ENCODE data around the gene UBLCP1.
A peak's percentile ranks its signal among the peaks of the same experiment; 100 is the strongest.

Gene UBLCP1, protein sequence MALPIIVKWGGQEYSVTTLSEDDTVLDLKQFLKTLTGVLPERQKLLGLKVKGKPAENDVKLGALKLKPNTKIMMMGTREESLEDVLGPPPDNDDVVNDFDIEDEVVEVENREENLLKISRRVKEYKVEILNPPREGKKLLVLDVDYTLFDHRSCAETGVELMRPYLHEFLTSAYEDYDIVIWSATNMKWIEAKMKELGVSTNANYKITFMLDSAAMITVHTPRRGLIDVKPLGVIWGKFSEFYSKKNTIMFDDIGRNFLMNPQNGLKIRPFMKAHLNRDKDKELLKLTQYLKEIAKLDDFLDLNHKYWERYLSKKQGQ

DNA sequence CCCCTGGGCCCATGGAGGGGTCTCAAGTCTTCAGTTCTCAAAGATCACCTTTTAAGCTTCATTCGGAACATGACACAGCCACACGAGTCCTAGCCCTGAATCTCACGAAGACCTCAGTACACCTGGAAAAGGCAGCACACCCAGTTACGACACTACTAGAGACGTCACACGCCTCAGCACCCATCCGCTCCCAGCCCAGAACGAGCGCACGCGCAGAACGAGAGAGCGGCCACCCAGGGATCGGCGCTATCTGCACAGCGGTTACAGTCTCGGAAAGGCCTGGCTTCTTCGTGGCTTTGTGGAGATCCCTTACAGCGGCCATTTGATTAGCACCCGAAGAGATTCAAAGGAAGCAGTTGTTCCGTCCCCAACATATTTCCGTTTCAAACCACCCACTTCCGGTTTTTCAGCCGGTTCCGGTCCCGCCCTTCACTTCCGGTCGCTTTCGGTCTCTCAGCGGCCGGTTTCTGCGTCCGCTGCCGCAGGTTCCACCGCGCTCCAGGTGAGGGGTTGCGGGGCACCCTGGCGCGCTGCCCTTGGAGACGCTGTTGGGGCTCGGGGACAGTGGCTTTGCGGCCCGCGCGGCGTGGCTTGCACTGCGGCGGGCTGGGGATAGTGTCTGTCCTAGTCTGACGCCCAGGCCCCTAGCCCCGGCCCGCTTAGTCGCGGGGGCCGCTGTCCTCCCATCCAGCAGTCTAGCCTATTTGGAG is at the start of gene UBLCP1:
Gene UBLCP1, plus strand, starts transcription at position 432 of the 710 bp plus-strand sequence. CDS start 5,626 bp downstream, outside the sequence.
- H3K9me3 ChIP-seq (ENCODE audit: control insufficient read depth, insufficient read depth, low read length), result no peaks in the 10 kb centered on the region
- peaks cover 8% of the 10 kb centered on the region; the same call in 1 of the 2 replicates for H3K27me3 ChIP-seq (ENCODE audit: control insufficient read depth, insufficient read depth, low read length)
- H3K4me1 ChIP-seq (ENCODE audit: control insufficient read depth, insufficient read depth, low read length), result peaks cover 7% of the 10 kb centered on the region
- peak within 1 kb of the TSS; percentile 94 for H3K27ac ChIP-seq (ENCODE audit: low read depth, low read length)
- peak within 1 kb of the TSS; percentile 86 for H3K9ac ChIP-seq (ENCODE audit: low read depth, low read length)
- peak within 1 kb of the TSS; percentile 99 for H3K4me3 ChIP-seq (ENCODE audit: low read depth, low read length)
- H3K36me3 ChIP-seq (ENCODE audit: control insufficient read depth, insufficient read depth, low read length), result no peaks in the 10 kb centered on the region

DNA sequence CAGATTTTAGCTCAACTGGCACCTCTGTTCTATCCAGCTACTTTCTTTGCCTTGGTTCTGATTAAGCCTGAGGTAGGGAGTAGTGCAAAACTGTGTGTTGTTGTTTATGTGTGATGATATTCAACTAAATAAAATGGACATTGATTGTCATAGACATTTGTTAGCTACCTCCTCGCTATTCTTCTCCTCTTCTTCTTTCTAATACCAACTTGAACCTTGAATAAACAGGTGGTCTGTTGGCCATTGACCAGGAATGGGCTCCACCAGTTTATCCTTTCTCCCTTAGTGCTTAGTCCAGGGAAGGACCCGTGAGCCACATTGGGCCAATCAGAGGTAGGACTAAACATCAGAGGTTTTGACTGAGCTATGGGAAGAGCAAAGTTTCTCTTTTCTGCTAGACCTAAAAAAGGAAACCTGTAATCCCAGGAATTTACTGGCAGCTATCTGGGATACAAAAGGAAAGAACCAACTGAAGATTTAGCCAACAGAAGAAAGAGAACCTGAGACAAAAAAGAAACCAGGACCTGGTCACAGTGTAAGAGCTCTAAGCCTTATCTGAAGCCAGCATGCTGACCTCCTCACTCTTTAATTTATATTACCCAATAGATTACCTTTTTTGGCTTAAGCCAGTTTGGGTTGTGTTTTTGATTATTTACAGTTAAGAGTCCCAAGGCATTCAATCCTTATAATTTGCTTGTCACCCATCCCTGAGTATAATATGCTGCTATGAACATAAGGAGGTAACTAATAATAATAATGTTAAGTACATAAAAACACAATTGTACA is 48.4 kb upstream of the UBLCP1 start:
- Histone ChIP-seq H3K4me3 (ENCODE audit: low read depth, low read length) (no peak overlapping the region), H3K27me3 (ENCODE audit: control insufficient read depth, insufficient read depth, low read length) (peaks cover 21% of the 10 kb centered on the region), H3K36me3 (ENCODE audit: control insufficient read depth, insufficient read depth, low read length) (no peaks in the 10 kb centered on the region), H3K4me1 (ENCODE audit: control insufficient read depth, insufficient read depth, low read length) (peaks cover 8% of the 10 kb centered on the region), H3K27ac (ENCODE audit: low read depth, low read length) (no peak overlapping the region), H3K9ac (ENCODE audit: low read depth, low read length) (no peak overlapping the region), H3K9me3 (ENCODE audit: control insufficient read depth, insufficient read depth, low read length) (no peaks in the 10 kb centered on the region)

DNA sequence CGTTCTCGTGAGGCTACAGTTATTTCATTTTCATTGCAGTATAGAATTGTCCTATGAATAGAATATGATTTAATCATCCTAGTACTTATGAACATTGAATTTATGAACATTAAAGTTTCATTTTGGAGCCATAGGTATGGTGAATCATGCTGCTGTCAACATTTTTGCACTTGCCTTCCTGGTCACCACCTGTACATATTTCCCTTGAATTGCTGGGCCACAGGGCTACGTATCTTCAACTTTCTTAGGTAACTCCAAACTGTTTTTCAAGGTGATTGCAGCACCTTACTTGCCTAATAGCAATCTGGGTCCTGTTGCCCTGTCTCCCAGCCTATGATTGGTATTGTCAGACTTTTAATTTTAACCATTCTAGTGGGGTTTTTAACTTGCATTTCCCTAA is 47.2 kb upstream of the UBLCP1 start:
- Histone ChIP-seq H3K36me3 (ENCODE audit: control insufficient read depth, insufficient read depth, low read length) (no peaks in the 10 kb centered on the region), H3K9ac (ENCODE audit: low read depth, low read length) (no peak overlapping the region), H3K4me3 (ENCODE audit: low read depth, low read length) (no peak overlapping the region), H3K4me1 (ENCODE audit: control insufficient read depth, insufficient read depth, low read length) (no peaks in the 10 kb centered on the region; the same call in 1 of the 2 replicates), H3K27me3 (ENCODE audit: control insufficient read depth, insufficient read depth, low read length) (peaks cover 9% of the 10 kb centered on the region; the same call in 1 of the 2 replicates), H3K27ac (ENCODE audit: low read depth, low read length) (no peak overlapping the region), H3K9me3 (ENCODE audit: control insufficient read depth, insufficient read depth, low read length) (no peaks in the 10 kb centered on the region)

DNA sequence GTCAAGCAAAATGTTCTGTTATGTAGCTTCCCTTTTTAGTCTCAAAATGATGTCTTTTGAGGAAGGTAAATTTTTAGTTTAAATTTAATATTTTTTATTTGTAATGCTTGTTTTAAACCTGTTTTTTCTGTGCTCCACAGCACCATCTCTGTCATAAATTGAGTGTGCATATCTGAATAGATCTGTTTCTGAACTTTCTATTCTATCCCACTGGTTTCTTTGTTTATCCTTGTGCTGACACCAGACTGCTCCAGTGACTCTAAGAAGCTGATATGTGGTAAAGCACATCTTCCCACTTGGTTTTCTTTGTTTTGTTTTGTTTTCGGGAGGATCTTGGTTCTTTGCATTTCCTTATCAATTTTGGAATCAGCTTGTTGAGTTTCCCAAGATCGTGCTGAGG is 46.6 kb upstream of the UBLCP1 start:
- Histone ChIP-seq H3K27me3 (ENCODE audit: control insufficient read depth, insufficient read depth, low read length) (peaks cover 8% of the 10 kb centered on the region; the same call in 1 of the 2 replicates), H3K9me3 (ENCODE audit: control insufficient read depth, insufficient read depth, low read length) (no peaks in the 10 kb centered on the region), H3K4me3 (ENCODE audit: low read depth, low read length) (no peak overlapping the region)

DNA sequence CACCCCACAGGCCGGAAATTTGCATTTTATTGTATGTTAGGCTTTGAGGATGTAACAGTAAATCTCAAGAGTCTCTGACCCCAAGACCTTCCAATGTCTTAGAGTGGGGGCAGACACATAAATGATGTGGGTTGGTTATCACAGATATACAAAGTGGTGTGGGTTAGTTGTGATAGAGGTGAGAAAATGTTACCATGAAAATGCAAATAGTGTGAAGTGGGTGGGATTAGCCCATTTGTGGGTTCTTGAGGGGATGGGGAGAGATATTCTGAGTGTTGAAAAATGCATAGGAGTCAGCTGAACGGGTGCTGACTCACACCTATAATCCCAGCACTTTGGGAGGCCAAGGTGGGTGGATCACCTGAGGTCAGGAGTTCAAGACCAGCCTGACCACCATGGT is 45.9 kb upstream of the UBLCP1 start:
- Histone ChIP-seq H3K27ac (ENCODE audit: low read depth, low read length) (no peak overlapping the region), H3K4me1 (ENCODE audit: control insufficient read depth, insufficient read depth, low read length) (no peaks in the 10 kb centered on the region), H3K27me3 (ENCODE audit: control insufficient read depth, insufficient read depth, low read length) (peaks cover 4% of the 10 kb centered on the region; the same call in 1 of the 2 replicates), H3K4me3 (ENCODE audit: low read depth, low read length) (no peak overlapping the region), H3K9ac (ENCODE audit: low read depth, low read length) (no peak overlapping the region), H3K36me3 (ENCODE audit: control insufficient read depth, insufficient read depth, low read length) (no peaks in the 10 kb centered on the region), H3K9me3 (ENCODE audit: control insufficient read depth, insufficient read depth, low read length) (no peaks in the 10 kb centered on the region)

More for the DNA sequence above, 46.6 kb upstream of the UBLCP1 start:
- H3K36me3 ChIP-seq (ENCODE audit: control insufficient read depth, insufficient read depth, low read length), result no peaks in the 10 kb centered on the region
- no peak overlapping the region for H3K27ac ChIP-seq (ENCODE audit: low read depth, low read length)
- H3K9ac ChIP-seq (ENCODE audit: low read depth, low read length), result no peak overlapping the region
- no peaks in the 10 kb centered on the region; the same call in 1 of the 2 replicates for H3K4me1 ChIP-seq (ENCODE audit: control insufficient read depth, insufficient read depth, low read length)

DNA sequence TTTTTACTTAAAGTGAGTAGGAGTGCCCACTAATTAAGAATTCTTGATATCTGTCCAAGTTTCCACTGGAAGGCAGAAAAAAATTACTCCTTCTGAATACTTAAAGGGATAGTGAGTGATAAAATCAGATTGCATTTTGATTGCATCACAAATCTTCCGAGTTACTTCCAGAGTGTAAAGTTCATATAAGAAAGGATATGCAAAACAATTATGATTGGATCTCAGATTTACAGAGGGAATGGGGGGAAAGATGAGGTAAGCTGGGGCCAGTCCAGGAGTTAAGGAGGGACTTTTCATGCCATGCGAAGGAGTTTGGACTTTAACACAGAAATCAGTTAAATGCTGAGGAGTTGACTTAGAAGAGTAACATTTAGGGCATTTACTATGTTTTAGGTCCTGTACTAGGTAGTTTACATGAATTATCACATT is 44.5 kb upstream of the UBLCP1 start:
- no peak overlapping the region for H3K4me3 ChIP-seq (ENCODE audit: low read depth, low read length)
- H3K27ac ChIP-seq (ENCODE audit: low read depth, low read length), result no peak overlapping the region
- no peaks in the 10 kb centered on the region for H3K9me3 ChIP-seq (ENCODE audit: control insufficient read depth, insufficient read depth, low read length)
- no peaks in the 10 kb centered on the region for H3K4me1 ChIP-seq (ENCODE audit: control insufficient read depth, insufficient read depth, low read length)
- no peak overlapping the region for H3K9ac ChIP-seq (ENCODE audit: low read depth, low read length)
- no peaks in the 10 kb centered on the region for H3K36me3 ChIP-seq (ENCODE audit: control insufficient read depth, insufficient read depth, low read length)
- H3K27me3 ChIP-seq (ENCODE audit: control insufficient read depth, insufficient read depth, low read length), result peaks cover 12% of the 10 kb centered on the region

DNA sequence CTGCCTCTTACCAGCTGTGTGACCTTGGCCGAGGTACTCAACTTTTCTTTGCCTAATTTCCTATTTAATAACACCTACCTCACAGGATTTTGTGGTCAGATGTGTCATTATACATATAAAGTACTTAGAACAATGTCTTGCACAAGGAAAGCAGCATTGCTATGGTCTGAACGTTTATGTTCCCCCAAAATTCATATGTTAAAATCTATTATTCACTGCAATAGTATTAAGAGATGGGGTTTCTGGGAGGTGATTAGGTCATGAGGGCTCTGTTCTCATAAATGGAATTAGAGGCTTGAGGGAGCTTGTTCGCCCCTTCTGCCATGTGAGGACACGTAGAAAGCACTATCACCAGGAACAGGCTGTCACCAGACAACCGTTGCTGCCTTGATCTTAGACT is 42.9 kb upstream of the UBLCP1 start:
- H3K36me3 ChIP-seq (ENCODE audit: control insufficient read depth, insufficient read depth, low read length), result no peaks in the 10 kb centered on the region

DNA sequence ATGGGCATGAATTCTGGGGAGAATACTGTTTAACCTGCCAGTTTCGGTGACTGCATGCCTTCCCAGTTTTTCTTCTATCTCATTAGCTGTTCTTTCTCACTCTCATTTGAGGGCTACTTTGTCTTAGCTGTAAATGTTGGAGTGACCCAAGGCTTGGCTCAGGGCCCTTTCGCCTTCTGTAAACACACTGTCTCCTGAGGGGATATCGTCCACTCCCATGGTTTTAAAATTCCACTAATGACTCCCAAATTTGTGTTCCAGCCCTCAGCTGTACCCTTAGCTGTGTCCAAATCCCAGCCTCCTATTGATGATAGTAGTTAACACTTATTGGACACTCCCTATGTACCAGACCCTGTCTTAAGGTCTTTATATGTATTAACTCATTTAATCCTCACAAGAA is 39.6 kb upstream of the UBLCP1 start:
- Histone ChIP-seq H3K4me3 (ENCODE audit: low read depth, low read length) (no peak overlapping the region), H3K27me3 (ENCODE audit: control insufficient read depth, insufficient read depth, low read length) (peaks cover 59% of the 10 kb centered on the region), H3K36me3 (ENCODE audit: control insufficient read depth, insufficient read depth, low read length) (no peaks in the 10 kb centered on the region), H3K9me3 (ENCODE audit: control insufficient read depth, insufficient read depth, low read length) (no peaks in the 10 kb centered on the region), H3K9ac (ENCODE audit: low read depth, low read length) (no peak overlapping the region), H3K4me1 (ENCODE audit: control insufficient read depth, insufficient read depth, low read length) (peaks cover 4% of the 10 kb centered on the region; the same call in 1 of the 2 replicates), H3K27ac (ENCODE audit: low read depth, low read length) (no peak overlapping the region)

More for the DNA sequence above, 42.9 kb upstream of the UBLCP1 start:
- H3K27ac ChIP-seq (ENCODE audit: low read depth, low read length), result no peak overlapping the region
- no peak overlapping the region for H3K4me3 ChIP-seq (ENCODE audit: low read depth, low read length)
- H3K4me1 ChIP-seq (ENCODE audit: control insufficient read depth, insufficient read depth, low read length), result no peaks in the 10 kb centered on the region
- H3K9ac ChIP-seq (ENCODE audit: low read depth, low read length), result no peak overlapping the region
- H3K27me3 ChIP-seq (ENCODE audit: control insufficient read depth, insufficient read depth, low read length), result peaks cover 27% of the 10 kb centered on the region
- no peaks in the 10 kb centered on the region for H3K9me3 ChIP-seq (ENCODE audit: control insufficient read depth, insufficient read depth, low read length)

DNA sequence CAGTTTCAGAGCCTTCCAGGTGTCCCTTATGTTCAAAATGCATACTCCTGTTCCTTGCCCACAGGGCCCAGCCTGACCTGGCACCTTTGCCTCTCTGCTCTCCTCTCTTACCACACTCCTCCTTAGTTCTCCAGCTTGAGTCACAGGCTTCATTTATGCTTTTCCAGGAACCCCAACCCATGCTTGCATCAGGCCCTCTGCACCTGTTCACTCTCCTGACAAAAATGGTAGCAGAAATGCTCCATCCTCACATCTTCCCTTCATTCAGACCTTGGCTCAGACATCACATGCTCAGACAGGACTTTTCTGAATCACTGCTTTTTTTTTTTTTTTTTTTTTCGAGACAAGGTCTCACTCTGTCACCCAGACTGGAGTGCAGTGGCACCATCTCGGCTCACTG is 38.6 kb upstream of the UBLCP1 start:
- Histone ChIP-seq H3K27me3 (ENCODE audit: control insufficient read depth, insufficient read depth, low read length) (peaks cover 69% of the 10 kb centered on the region), H3K27ac (ENCODE audit: low read depth, low read length) (no peak overlapping the region), H3K9ac (ENCODE audit: low read depth, low read length) (no peak overlapping the region), H3K9me3 (ENCODE audit: control insufficient read depth, insufficient read depth, low read length) (no peaks in the 10 kb centered on the region), H3K4me1 (ENCODE audit: control insufficient read depth, insufficient read depth, low read length) (peaks cover 8% of the 10 kb centered on the region; the same call in 1 of the 2 replicates), H3K36me3 (ENCODE audit: control insufficient read depth, insufficient read depth, low read length) (no peaks in the 10 kb centered on the region), H3K4me3 (ENCODE audit: low read depth, low read length) (no peak overlapping the region)

DNA sequence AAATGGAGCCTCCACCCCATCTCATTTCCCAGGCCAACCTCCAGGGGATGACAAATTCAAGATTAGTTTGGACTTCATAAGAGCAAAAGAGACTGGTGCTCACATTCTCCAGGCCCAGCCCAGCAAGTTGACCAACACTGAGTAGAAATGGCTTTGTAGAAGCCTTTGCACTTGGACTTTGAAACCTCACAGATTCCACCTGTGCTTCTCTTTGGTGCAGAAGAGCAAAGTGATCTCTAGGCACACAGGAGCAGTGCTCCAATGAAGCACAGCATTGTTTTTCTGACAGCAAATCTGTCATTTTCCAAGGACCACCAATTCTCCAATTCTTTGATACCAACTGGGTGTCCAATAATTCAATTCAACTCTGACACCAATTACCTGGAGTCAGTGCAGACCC is 36.6 kb upstream of the UBLCP1 start:
- Histone ChIP-seq H3K4me1 (ENCODE audit: control insufficient read depth, insufficient read depth, low read length) (peaks cover 8% of the 10 kb centered on the region; the same call in 1 of the 2 replicates), H3K9me3 (ENCODE audit: control insufficient read depth, insufficient read depth, low read length) (no peaks in the 10 kb centered on the region), H3K9ac (ENCODE audit: low read depth, low read length) (no peak overlapping the region), H3K27ac (ENCODE audit: low read depth, low read length) (no peak overlapping the region), H3K27me3 (ENCODE audit: control insufficient read depth, insufficient read depth, low read length) (peaks cover 89% of the 10 kb centered on the region), H3K36me3 (ENCODE audit: control insufficient read depth, insufficient read depth, low read length) (no peaks in the 10 kb centered on the region), H3K4me3 (ENCODE audit: low read depth, low read length) (no peak overlapping the region)

Measured in HUES48 (cell line).